ENCODE data around the gene PSD2.

PSD2 gene

GRCh38 chr5:139763280-139763929 is 32.2 kb upstream of the PSD2 start:
- no peak for DNase-seq (ENCODE audit: low read depth)

- no peak for DNase-seq (ENCODE audit: low read depth)
Observed at GRCh38 chr5:139763930-139764791, 31.4 kb upstream of the PSD2 start.

- no peak for DNase-seq (ENCODE audit: low read depth)
Observed at GRCh38 chr5:139764886-139765408, 30.7 kb upstream of the PSD2 start.

GRCh38 chr5:139765409-139766217 is 30.0 kb upstream of the PSD2 start:
- DNase-seq (ENCODE audit: low read depth) = peak; percentile 78

- no peak for DNase-seq (ENCODE audit: low read depth)
Observed at GRCh38 chr5:139767960-139768359, 27.6 kb upstream of the PSD2 start.

GRCh38 chr5:139768807-139769465 is 26.7 kb upstream of the PSD2 start:
- DNase-seq (ENCODE audit: low read depth) = no peak

GRCh38 chr5:139769477-139769876 is 26.1 kb upstream of the PSD2 start:
- no peak for DNase-seq (ENCODE audit: low read depth)

GRCh38 chr5:139770722-139771121 is 24.9 kb upstream of the PSD2 start:
- no peak for DNase-seq (ENCODE audit: low read depth)

- no peak for DNase-seq (ENCODE audit: low read depth)
Observed at GRCh38 chr5:139772089-139772791, 23.4 kb upstream of the PSD2 start.

- DNase-seq (ENCODE audit: low read depth) = no peak
Observed at GRCh38 chr5:139772927-139773690, 22.5 kb upstream of the PSD2 start.

GRCh38 chr5:139774980-139775661 is 20.5 kb upstream of the PSD2 start:
- DNase-seq (ENCODE audit: low read depth) = peak; percentile 80

- no peak for DNase-seq (ENCODE audit: low read depth)
Observed at GRCh38 chr5:139775872-139776271, 19.7 kb upstream of the PSD2 start.

GRCh38 chr5:139776861-139777260 is 18.7 kb upstream of the PSD2 start:
- DNase-seq (ENCODE audit: low read depth) = no peak

- no peak for DNase-seq (ENCODE audit: low read depth)
Observed at GRCh38 chr5:139783436-139783965, 12.1 kb upstream of the PSD2 start.

GRCh38 chr5:139784488-139784887 is 11.1 kb upstream of the PSD2 start:
- no peak for DNase-seq (ENCODE audit: low read depth)

- no peak for DNase-seq (ENCODE audit: low read depth)
Observed at GRCh38 chr5:139787257-139787567, 8.4 kb upstream of the PSD2 start.

GRCh38 chr5:139787568-139788293 is 7.9 kb upstream of the PSD2 start:
- peak; percentile 83 for DNase-seq (ENCODE audit: low read depth)

- no peak for DNase-seq (ENCODE audit: low read depth)
Observed at GRCh38 chr5:139788294-139788910, 7.2 kb upstream of the PSD2 start.

Data from activated T-cell treated with anti-CD3 and anti-CD28 coated beads for 48 hours (primary cell).